Activated CD8-positive, alpha-beta T cell treated with anti-CD3 and anti-CD28 coated beads for 36 hours (primary cell): ENCODE results near the gene SUB1. TPM values are rescaled to one million over a fixed set of nuclear protein-coding genes. Genes with fewer than 3 reads are reported as not detected.
A peak's percentile ranks its signal among the peaks of the same experiment; 100 is the strongest.

ENCODE experiments used
- ATAC-seq: fragments of 200-7000 bp; cut with Tn5 transposase; one replicate; pipeline ENCODE4 v1.10.0; 2021; ENCODE audit warnings: mild to moderate bottlenecking, moderate library complexity
- CTCF ChIA-PET: fragments of 350-600 bp; sonication (Branson Sonifier 250); formaldehyde crosslinking; loops from one replicate; lab custom pipeline; 2021; ENCODE audit warnings: antibody characterized with exemption; lab: Charles Lee
- POLR2A ChIA-PET: fragments of 350-600 bp; sonication (Branson Sonifier 250); formaldehyde crosslinking; loops from one replicate; lab custom pipeline; 2021; ENCODE audit warnings: antibody characterized with exemption; lab: Charles Lee
- DNase-seq: peaks from one replicate; pipeline ENCODE4 v3.0.0-alpha.2; 2020
- H3K27ac Mint-ChIP-seq: one replicate; pipeline ENCODE4 v1.8.0; 2021; ENCODE audit warnings: mild to moderate bottlenecking, mixed read lengths
- H3K27me3 Mint-ChIP-seq: one replicate; pipeline ENCODE4 v1.8.0; 2021; ENCODE audit warnings: mixed read lengths
- H3K36me3 Mint-ChIP-seq: one replicate; pipeline ENCODE4 v1.8.0; 2021; ENCODE audit warnings: low read depth, mixed read lengths
- H3K4me1 Mint-ChIP-seq: one replicate; pipeline ENCODE4 v1.8.0; 2021; ENCODE audit warnings: low read depth, mixed read lengths
- H3K4me3 Mint-ChIP-seq: one replicate; pipeline ENCODE4 v1.8.0; 2021; ENCODE audit warnings: mild to moderate bottlenecking, moderate library complexity, mixed read lengths
- H3K9me3 Mint-ChIP-seq: one replicate; pipeline ENCODE4 v1.8.0; 2021; ENCODE audit warnings: mixed read lengths
- intact Hi-C: fragments of 100-400 bp; cut with micrococcal nuclease; formaldehyde crosslinking; loops from one replicate; pipeline ENCODE4 v1.10.0; 2022
- total RNA-seq, 2 experiments: library from RNA; stranded (reverse); gene quantifications; one replicate each; pipeline ENCODE4 v1.2.3, GENCODE V29; 2021
- TF ChIP-seq, protein P1 (sequence below): fragments of 200-600 bp; IDR thresholded peaks from one replicate; pipeline ENCODE4 v1.8.0; 2022; ENCODE audit warnings: antibody characterized with exemption, mild to moderate bottlenecking

The SUB1 gene
- total RNA-seq, 2 experiments from 2014 or later = 403 to 431 TPM

DNA sequence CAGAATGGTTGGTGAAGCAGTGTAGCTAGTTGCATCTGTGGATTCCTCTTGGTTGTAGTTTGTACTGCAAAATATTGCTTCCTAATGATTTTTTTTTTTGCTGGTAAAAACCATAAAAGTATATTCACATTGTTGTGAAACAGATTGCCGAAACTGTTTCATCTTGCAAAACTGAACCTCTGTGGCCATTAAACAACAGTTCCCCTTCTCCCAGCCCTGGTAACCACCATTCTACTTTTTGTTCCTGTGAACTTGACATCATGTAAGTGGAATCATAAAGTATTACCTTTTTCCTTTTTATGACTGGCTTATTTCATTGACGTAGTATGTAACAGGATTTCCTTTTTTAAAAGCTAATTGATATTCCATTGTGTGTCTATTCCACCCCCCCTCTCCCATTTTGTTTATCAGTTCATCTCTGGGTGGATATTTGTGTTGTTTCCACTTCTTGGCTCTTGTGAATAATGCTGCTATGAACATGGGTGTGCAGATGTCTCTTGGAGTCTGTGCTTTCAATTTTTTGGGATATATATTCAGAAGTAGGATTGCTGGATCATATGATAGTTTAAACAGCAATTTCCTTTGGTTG, 11.8 kb downstream of the SUB1 start:
- peaks cover 72% of the 10 kb centered on the region for H3K36me3 Mint-ChIP-seq
- peaks cover 65% of the 10 kb centered on the region for H3K4me1 Mint-ChIP-seq

DNA sequence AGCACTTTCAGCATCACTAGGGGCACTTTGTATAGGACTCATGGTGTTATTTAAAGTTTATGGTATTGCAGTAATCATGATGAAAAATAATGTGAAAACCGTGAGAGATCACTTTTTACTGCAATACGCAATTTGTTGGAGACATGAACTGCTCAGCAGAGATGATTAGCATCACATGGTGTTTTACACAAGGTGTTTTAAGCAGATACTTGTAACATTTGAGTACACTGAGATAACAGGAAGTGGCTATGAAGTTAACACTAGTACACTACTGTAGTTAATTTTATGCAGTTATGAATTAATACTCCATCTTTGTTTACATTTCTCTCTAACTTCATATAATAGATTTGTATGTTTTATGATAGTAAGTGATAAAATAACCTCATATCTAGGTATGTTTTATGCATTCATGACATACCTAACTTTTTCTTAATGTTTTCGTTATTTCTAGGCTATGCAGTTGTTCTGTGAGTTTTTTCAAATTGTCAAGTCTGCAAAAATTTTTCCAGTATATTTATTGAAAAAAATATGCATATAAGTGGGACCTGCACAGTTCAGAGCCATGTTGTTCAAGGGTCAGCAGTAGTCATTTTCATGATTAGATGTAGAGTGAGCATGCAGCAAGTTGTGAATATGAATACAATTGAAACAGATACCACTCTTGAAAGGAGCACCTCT, 13.0 kb downstream of the SUB1 start:
- ChIA-PET POLR2A (interaction anchor here (1.1 kb wide), 1 partner anchor 8 kb away, joined by 4 read pairs; no protein-coding TSS in a partner anchor), CTCF (interaction anchor here (0.7 to 3.1 kb wide), 3 partner anchors 8 to 108 kb away, joined by 3 to 13 read pairs (median 6); no protein-coding TSS in a partner anchor)
- no peaks in the 10 kb centered on the region for H3K9me3 Mint-ChIP-seq
- H3K4me1 Mint-ChIP-seq = peaks cover 55% of the 10 kb centered on the region
- intact Hi-C loops = no loop called here
- H3K4me3 Mint-ChIP-seq = no peak overlapping the region
- no peaks in the 10 kb centered on the region for H3K27me3 Mint-ChIP-seq
- DNase-seq (no peak), ATAC-seq (peak; percentile 41)
- peaks cover 68% of the 10 kb centered on the region for H3K36me3 Mint-ChIP-seq
- peak overlapping the region; percentile 43 for H3K27ac Mint-ChIP-seq
- TF ChIP-seq, protein P1, sequence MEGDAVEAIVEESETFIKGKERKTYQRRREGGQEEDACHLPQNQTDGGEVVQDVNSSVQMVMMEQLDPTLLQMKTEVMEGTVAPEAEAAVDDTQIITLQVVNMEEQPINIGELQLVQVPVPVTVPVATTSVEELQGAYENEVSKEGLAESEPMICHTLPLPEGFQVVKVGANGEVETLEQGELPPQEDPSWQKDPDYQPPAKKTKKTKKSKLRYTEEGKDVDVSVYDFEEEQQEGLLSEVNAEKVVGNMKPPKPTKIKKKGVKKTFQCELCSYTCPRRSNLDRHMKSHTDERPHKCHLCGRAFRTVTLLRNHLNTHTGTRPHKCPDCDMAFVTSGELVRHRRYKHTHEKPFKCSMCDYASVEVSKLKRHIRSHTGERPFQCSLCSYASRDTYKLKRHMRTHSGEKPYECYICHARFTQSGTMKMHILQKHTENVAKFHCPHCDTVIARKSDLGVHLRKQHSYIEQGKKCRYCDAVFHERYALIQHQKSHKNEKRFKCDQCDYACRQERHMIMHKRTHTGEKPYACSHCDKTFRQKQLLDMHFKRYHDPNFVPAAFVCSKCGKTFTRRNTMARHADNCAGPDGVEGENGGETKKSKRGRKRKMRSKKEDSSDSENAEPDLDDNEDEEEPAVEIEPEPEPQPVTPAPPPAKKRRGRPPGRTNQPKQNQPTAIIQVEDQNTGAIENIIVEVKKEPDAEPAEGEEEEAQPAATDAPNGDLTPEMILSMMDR = no peak

More for the DNA sequence above, 11.8 kb downstream of the SUB1 start:
- CTCF ChIA-PET = interaction anchor here (0.7 to 3.1 kb wide), 2 partner anchors 15 to 107 kb away, joined by 3 to 13 read pairs; no protein-coding TSS in a partner anchor
- H3K9me3 Mint-ChIP-seq = no peaks in the 10 kb centered on the region
- TF ChIP-seq, protein P1 = no peak
- DNase-seq (no peak), ATAC-seq (no peak)
- no peak overlapping the region for H3K4me3 Mint-ChIP-seq
- H3K27me3 Mint-ChIP-seq = no peaks in the 10 kb centered on the region
- peak overlapping the region; percentile 78 for H3K27ac Mint-ChIP-seq
- POLR2A ChIA-PET = no interaction called here
- intact Hi-C loops = no loop called here

DNA sequence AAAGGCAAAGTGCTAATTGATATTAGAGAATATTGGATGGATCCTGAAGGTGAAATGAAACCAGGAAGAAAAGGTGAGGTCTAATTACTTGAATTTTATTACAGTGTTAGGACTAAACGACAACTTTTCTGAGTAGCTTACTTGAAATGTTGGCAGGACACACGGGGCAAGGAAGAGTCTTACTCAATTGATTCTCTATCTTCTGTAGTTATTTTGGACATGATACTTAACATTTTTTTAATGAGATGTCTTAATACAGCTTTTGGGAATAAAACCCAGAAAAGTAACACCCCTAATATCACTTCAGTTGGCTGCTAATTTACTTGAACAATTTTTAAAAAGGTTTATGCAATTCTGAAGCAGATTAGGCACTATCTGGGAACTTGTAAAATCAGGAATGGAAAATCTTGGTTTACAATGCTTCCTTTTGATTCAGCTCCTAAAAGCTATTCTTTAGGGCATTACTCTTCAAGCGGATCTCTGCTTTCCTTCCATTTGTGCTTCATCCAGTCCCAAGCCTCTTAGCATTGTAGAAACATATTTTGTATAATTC, 13.7 kb downstream of the SUB1 start:
- Mint-ChIP-seq H3K4me1 (peaks cover 51% of the 10 kb centered on the region), H3K27me3 (no peaks in the 10 kb centered on the region), H3K4me3 (no peak overlapping the region), H3K9me3 (no peaks in the 10 kb centered on the region), H3K27ac (peak overlapping the region; percentile 12), H3K36me3 (peaks cover 67% of the 10 kb centered on the region)
- ChIA-PET POLR2A (interaction anchor here (1.1 to 2.0 kb wide), 2 partner anchors 9 to 14 kb away, joined by 4 to 5 read pairs; partner anchors contain the start of gene SUB1), CTCF (interaction anchor here (1.3 to 3.1 kb wide), 2 partner anchors 9 to 109 kb away, joined by 6 to 13 read pairs; no protein-coding TSS in a partner anchor)
- ATAC-seq (no peak), DNase-seq (no peak)
- TF ChIP-seq, protein P1 = no peak
- intact Hi-C loops = no loop called here

DNA sequence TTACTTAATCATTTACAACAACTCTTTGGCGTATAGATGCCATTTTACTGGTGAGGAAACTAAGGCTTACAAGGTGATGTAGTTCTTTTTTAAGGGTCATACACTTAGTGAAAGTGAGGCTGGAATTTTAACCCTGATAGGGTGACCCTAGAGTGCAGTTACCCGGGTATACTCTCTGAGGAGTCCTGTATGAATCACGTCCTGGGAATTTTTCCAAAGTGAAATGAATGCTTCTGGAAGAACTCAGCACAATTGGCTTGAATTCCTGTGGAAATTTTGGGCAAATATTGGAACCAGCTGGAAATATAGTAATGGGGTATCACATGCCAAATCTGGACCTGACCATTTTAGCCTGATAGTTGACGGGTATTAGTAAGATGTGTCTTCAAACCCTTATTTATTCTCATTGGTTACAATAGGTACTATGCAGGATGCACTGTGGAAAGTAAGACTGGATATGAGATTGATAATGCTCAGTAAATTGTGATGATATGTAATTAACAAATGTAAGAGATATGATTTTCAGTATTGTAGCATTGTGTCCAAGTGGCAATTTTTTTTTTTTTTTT, 14.8 kb downstream of the SUB1 start:
- intact Hi-C loops = no loop called here
- DNase-seq = no peak
- Mint-ChIP-seq H3K4me3 (no peak overlapping the region), H3K9me3 (no peaks in the 10 kb centered on the region), H3K27ac (no peak overlapping the region), H3K4me1 (peaks cover 41% of the 10 kb centered on the region), H3K36me3 (peaks cover 68% of the 10 kb centered on the region), H3K27me3 (no peaks in the 10 kb centered on the region)
- ChIA-PET POLR2A (interaction anchor here (2.0 kb wide), 1 partner anchor 15 kb away, joined by 5 read pairs; the partner anchor contains the start of gene SUB1), CTCF (interaction anchor here (1.3 to 3.1 kb wide), 3 partner anchors 10 to 110 kb away, joined by 6 to 13 read pairs (median 9); no protein-coding TSS in a partner anchor)
- ATAC-seq = no peak
- TF ChIP-seq, protein P1 = no peak
